Measurements from ENCODE around the gene NUDT1.

Gene NUDT1

GRCh38 chr7:2224491-2224928, 17.5 kb upstream of the NUDT1 start:
- DNase-seq (ENCODE audit: low read depth), result no peak

GRCh38 chr7:2224934-2225333, 17.1 kb upstream of the NUDT1 start:
- DNase-seq (ENCODE audit: low read depth), result no peak

GRCh38 chr7:2225336-2225735, 16.7 kb upstream of the NUDT1 start:
- DNase-seq (ENCODE audit: low read depth), result no peak

- no peak for DNase-seq (ENCODE audit: low read depth)
These were observed 16.2 kb upstream of the NUDT1 start for GRCh38 chr7:2225830-2226229.

GRCh38 chr7:2227699-2228098, 14.3 kb upstream of the NUDT1 start:
- DNase-seq (ENCODE audit: low read depth), result no peak

- no peak for DNase-seq (ENCODE audit: low read depth)
These were observed 13.1 kb upstream of the NUDT1 start for GRCh38 chr7:2228921-2229320.

- no peak for DNase-seq (ENCODE audit: low read depth)
These were observed 12.6 kb upstream of the NUDT1 start for GRCh38 chr7:2229467-2229866.

- no peak for DNase-seq (ENCODE audit: low read depth)
These were observed 11.8 kb upstream of the NUDT1 start for GRCh38 chr7:2230226-2230625.

GRCh38 chr7:2230882-2231281, 11.1 kb upstream of the NUDT1 start:
- DNase-seq (ENCODE audit: low read depth), result no peak

GRCh38 chr7:2231992-2232765, 9.8 kb upstream of the NUDT1 start:
- peak; percentile 15 for DNase-seq (ENCODE audit: low read depth)

GRCh38 chr7:2232766-2233520, 9.1 kb upstream of the NUDT1 start, which contains the start of gene MAD1L1:
Gene MAD1L1 (minus strand): TSS chr7:2232945. CDS start chr7:2230133, 2,812 bp downstream.
- DNase-seq (ENCODE audit: low read depth), result peak; percentile 85

GRCh38 chr7:2233926-2234325, 8.1 kb upstream of the NUDT1 start:
- DNase-seq (ENCODE audit: low read depth), result no peak

GRCh38 chr7:2237109-2237602, 4.9 kb upstream of the NUDT1 start:
- no peak for DNase-seq (ENCODE audit: low read depth)

GRCh38 chr7:2239242-2239641, 2.8 kb upstream of the NUDT1 start:
- DNase-seq (ENCODE audit: low read depth), result no peak

GRCh38 chr7:2242541-2243429, 759 bp downstream of the NUDT1 start:
- DNase-seq (ENCODE audit: low read depth), result peak; percentile 30

- DNase-seq (ENCODE audit: low read depth), result no peak
These were observed 1.4 kb downstream of the NUDT1 start for GRCh38 chr7:2243458-2243857.

GRCh38 chr7:2244404-2244995, 2.5 kb downstream of the NUDT1 start:
- DNase-seq (ENCODE audit: low read depth), result no peak

GRCh38 chr7:2245883-2246675, 4.1 kb downstream of the NUDT1 start:
- DNase-seq (ENCODE audit: low read depth), result no peak

- DNase-seq (ENCODE audit: low read depth), result peak; percentile 26
These were observed 5.3 kb downstream of the NUDT1 start for GRCh38 chr7:2247141-2247995.
